Lower leg skin (tissue), 4 donors: ENCODE measurements around the gene PCP2. TPM values are rescaled to one million over a fixed set of nuclear protein-coding genes. Genes with fewer than 3 reads are reported as not detected.
A peak's percentile ranks its signal among the peaks of the same experiment; 100 is the strongest.

ENCODE experiments used
- DNase-seq, 2 donors: peaks; one replicate each; pipeline ENCODE4 v3.0.0-alpha.2; 2019; ENCODE audit warnings: low spot score in 2 of 2
- H3K4me3 ChIP-seq: fragments of 200-600 bp; sonication (generic); 2 replicates; pipeline ENCODE4 v1.5.1; 2017; ENCODE audit warnings: mild to moderate bottlenecking, low read depth; ENCODE audit not compliant: poor library complexity, severe bottlenecking
- CTCF ChIP-seq, 3 donors: fragments of 450-650 bp; IDR thresholded peaks; one replicate each; pipeline ENCODE4 v1.5.1; 2016; ENCODE audit warnings: antibody characterized with exemption in 3 of 3, mild to moderate bottlenecking in 3 of 3, moderate library complexity in 2 of 3
- POLR2A ChIP-seq, 2 donors: fragments of 450-650 bp; IDR thresholded peaks; one replicate each; pipeline ENCODE4 v1.6.1; 2016 to 2017; ENCODE audit warnings: antibody characterized with exemption in 2 of 2, mild to moderate bottlenecking in 1 of 2, moderate library complexity in 1 of 2
- WGBS, 2 donors: methylation state at CpG; one replicate each; pipeline ENCODE4 v1.1.5; 2018; 5-methylcytosine and 5-hydroxymethylcytosine counted together
- intact Hi-C: fragments of 100-400 bp; cut with DNase I; formaldehyde crosslinking; loops from one replicate; pipeline ENCODE4 v1.15.0; 2023; ENCODE audit warnings: low total_unique reads
- total RNA-seq, 4 donors: library from RNA; depleted of rRNA; stranded (reverse); fragments of >200 nt; gene quantifications; one replicate each; pipeline ENCODE4 v1.1.0, GENCODE V29; 2016

PCP2 gene
- total RNA-seq, 4 donors from 2014 or later, result 1.1 to 6.5 (median 4.2) TPM; not detected in 1

- no peak for DNase-seq
- no peak overlapping the region for H3K4me3 ChIP-seq
- TF ChIP-seq CTCF (IDR thresholded peaks at IDR 0.05) (no peak), POLR2A (IDR thresholded peaks at IDR 0.05) (no peak)
- intact Hi-C loops, result no loop called here
- 31 to 48% methylated on average over 9 of the region's 9 CpGs for WGBS, 2 donors
Measured at GRCh38 chr19:7658219-7658686, 24.7 kb upstream of the PCP2 start.

GRCh38 chr19:7657131-7657751 lies 23.7 kb upstream of the PCP2 start:
- H3K4me3 ChIP-seq, result no peak overlapping the region
- WGBS, 2 donors, result 37% methylated on average over 14 of the region's 14 CpGs
- no peak for TF ChIP-seq POLR2A (IDR thresholded peaks at IDR 0.05)
- TF ChIP-seq CTCF (IDR thresholded peaks at IDR 0.05), result no peak
- DNase-seq, result no peak
- intact Hi-C loops, result no loop called here

GRCh38 chr19:7655581-7655980 lies 22.1 kb upstream of the PCP2 start:
- WGBS, 2 donors, result 72 to 75% methylated on average over 8 of the region's 8 CpGs
- DNase-seq, result no peak

GRCh38 chr19:7654401-7654800 lies 20.9 kb upstream of the PCP2 start:
- 32% methylated on average over 8 of the region's 8 CpGs for WGBS, 2 donors
- no peak for DNase-seq
- TF ChIP-seq POLR2A (IDR thresholded peaks at IDR 0.05) (no peak), CTCF (IDR thresholded peaks at IDR 0.05) (no peak)
- intact Hi-C loops, result no loop called here
- H3K4me3 ChIP-seq, result no peak overlapping the region

More at GRCh38 chr19:7655581-7655980, 22.1 kb upstream of the PCP2 start:
- intact Hi-C loops, result no loop called here
- H3K4me3 ChIP-seq, result no peak overlapping the region
- no peak for TF ChIP-seq CTCF (IDR thresholded peaks at IDR 0.05)
- TF ChIP-seq POLR2A (IDR thresholded peaks at IDR 0.05), result no peak

GRCh38 chr19:7652061-7652641 lies 18.6 kb upstream of the PCP2 start:
- TF ChIP-seq POLR2A (IDR thresholded peaks at IDR 0.05) (no peak), CTCF (IDR thresholded peaks at IDR 0.05) (peak in 1 of 3 donors; percentile 97)
- peak; percentile 76 to 97 for DNase-seq
- H3K4me3 ChIP-seq, result no peak overlapping the region
- 6% methylated on average over 28 of the region's 28 CpGs for WGBS, 2 donors
- intact Hi-C loops, result no loop called here
